ENCODE data around the gene ANGPTL4.
A peak's percentile ranks its signal among the peaks of the same experiment; 100 is the strongest.

- TF ChIP-seq EZH2 (IDR thresholded peaks at IDR 0.05; ENCODE audit: borderline replicate concordance, insufficient read depth, low read length, poor library complexity, severe bottlenecking): no peak
- TF ChIP-seq CTCF (IDR thresholded peaks at IDR 0.05; ENCODE audit: poor library complexity, severe bottlenecking): peak; percentile 57
- TF ChIP-seq RAD21 (conservative IDR thresholded peaks at IDR 0.05): peak; percentile 58
- TF ChIP-seq EP300 (conservative IDR thresholded peaks at IDR 0.05; ENCODE audit: poor library complexity, severe bottlenecking): peak; percentile 50
Measured at GRCh38 chr19:8321067-8321985, 42.6 kb upstream of the ANGPTL4 start, which contains the start of the genes NDUFA7 and RPS28.
